GM18507 (cell line): Measurements from ENCODE around the gene SELP.
A peak's percentile ranks its signal among the peaks of the same experiment; 100 is the strongest.

Experiments used
- DNase-seq: peaks from one replicate; pipeline ENCODE4 v3.0.0; 2011; ENCODE audit warnings: low read depth; ENCODE audit not compliant: insufficient read length; ENCODE audit errors: extremely low spot score
- FAIRE-seq: peaks from 2 replicates; lab custom pipeline; 2011; peaks lifted over from hg19 to GRCh38; lab: Jason Lieb, UNC

The SELP gene

GRCh38 chr1:169584483-169585144 is 45.3 kb downstream of the SELP start:
- DNase-seq (no peak), FAIRE-seq (no peak)

GRCh38 chr1:169577981-169578738 is 51.8 kb downstream of the SELP start:
- DNase-seq: no peak
- no peak for FAIRE-seq

GRCh38 chr1:169576935-169577331 is 53.0 kb downstream of the SELP start:
- FAIRE-seq: no peak
- DNase-seq: no peak

GRCh38 chr1:169576241-169576934 is 53.5 kb downstream of the SELP start:
- DNase-seq (no peak), FAIRE-seq (no peak)

DNA sequence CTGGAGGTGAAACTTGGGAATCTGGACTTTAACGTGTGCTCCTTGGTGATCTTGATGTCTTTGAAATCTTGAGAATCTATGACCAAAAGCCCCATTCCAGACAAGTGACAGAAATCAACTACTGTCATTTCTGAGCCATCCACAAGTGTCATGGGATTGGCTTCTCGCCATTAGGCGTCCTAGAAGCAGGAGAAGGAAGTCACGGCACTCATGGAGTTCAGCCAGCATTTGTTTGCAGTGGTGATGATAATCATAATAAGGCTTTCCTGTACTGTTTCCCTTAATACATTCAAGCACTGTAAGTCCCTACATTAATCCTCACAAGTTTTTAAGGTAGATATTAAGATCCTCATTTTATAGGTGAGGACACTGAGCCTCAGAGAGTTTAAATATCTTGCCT is 55.6 kb downstream of the SELP start:
- DNase-seq (no peak), FAIRE-seq (no peak)

DNA sequence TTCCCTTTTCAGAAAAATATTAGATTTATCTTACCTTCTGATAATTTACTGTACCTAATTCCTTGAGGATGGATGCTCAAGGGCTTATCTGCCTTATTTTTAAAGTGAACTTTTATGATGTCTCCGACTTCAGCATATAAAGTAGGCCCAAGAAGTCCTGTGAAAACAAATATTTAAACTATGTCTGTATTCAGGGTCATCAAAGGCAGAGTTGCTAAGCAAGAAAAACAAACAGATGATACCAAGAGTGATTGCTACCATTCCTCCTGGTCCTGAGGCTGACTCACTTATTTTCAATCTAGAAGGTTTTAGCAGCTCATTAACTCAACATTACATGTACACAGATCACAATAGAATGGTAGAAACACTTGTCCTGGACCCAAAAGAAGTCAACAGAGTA is 57.7 kb downstream of the SELP start:
- FAIRE-seq (no peak), DNase-seq (no peak)

DNA sequence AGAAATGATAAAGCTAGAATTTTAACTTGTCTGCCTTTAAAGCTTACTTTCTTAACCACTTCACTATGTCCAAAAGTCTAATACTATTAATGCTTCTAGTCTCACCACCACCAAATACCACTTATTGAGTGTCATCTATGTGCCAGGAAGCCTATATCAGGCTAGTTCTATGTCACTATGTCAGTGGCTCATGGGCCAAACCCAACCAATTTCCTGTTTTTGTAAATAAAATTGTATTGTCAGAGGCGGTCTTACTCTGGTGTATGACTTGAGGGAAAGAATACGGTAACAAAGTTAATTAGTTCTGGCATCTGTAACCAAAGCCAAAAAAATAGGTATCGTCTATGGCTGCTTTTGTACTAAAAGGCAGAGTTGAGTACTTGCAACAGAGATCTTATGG is 58.5 kb downstream of the SELP start:
- FAIRE-seq (no peak), DNase-seq (no peak)

DNA sequence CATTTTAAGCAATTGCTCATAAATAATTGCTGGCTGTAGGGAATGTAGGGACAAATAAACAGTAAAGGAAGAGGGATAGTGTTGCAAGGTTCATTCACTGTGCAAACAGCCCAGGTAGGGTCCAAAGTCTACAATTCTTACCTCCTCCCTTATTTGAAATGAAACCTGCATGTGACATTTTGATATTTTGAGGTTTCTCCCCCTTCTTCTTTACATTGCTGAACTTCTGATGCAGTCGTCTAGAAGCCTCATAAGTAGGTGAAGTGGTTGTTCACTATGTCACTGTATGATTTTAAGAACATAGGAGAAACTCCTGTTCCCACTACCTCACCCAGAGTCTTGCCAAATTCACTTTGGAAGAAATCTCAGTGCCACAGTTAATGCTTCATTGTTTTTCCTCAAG is 59.8 kb downstream of the SELP start:
- DNase-seq: no peak
- no peak for FAIRE-seq

DNA sequence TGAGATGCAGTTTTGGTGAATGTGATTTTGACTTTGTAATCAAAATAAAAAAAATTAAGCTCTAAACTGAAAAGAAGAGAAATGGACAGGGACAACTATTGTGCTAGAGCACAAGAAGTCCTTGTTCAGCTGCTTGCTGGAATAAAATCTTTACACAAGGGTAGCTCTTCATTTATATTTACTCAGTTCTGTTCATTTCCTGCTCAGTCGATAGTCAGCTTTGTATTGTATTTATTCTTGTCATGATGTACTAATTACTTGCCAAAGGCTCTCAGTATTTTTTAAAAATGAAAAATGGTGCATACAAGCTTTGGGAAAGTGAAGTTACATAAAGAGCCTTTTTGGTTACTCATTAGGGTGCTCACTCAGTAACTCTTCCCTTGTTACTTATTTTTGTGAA is 61.4 kb downstream of the SELP start:
- FAIRE-seq (no peak), DNase-seq (no peak)

- FAIRE-seq (no peak), DNase-seq (no peak)
Observed at GRCh38 chr1:169565335-169566271, 64.3 kb downstream of the SELP start.

DNA sequence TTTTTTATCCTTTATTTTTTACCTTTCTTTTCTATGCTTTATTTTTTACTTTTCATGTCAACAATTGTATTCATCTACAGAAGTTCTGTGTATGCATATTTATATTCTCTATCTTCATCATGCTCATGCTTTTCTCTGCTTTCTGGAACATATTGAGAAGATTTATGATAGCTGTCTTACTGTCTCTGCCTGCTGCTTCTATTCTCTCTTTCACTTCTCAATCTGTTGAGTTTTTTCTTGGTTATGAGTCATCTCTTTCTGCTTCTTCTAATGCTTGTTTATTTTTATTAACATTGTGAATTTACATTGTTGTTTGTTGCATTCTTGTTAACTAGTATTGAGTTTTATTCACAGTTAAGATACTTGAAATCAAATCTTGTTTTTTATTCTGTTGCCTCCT is 66.3 kb downstream of the SELP start:
- FAIRE-seq (no peak), DNase-seq (no peak)

DNA sequence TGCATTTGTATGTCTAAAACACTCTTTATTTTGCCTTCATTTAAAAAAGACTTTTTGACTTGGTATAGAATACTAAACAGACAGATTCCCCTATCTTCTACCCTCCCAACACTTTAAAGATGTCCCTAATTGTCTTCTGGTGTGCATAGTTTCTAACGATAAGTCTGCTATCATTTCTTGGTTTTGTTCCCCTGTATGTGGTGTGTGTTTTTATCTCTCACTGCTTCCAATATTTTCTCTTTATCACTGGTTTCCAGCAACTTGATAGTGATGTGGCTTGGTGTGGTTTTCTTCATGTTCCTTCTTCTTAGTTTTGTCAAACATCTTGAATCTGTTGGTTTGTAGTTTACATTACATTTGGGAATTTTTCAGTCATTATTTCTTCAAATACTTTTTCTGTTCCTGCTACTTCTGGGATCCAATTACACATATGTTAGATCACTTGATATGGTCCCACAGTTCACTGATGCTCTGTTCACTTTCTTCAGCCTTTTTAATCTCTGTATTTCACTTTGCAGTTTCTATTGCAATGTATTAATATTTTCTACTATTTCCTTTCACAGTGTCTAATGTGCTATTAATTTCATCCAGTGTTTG is 66.8 kb downstream of the SELP start:
- FAIRE-seq (no peak), DNase-seq (no peak)

- FAIRE-seq (no peak), DNase-seq (no peak)
Observed at GRCh38 chr1:169561692-169562091, 68.2 kb downstream of the SELP start.

GRCh38 chr1:169557131-169557530 is 72.8 kb downstream of the SELP start:
- FAIRE-seq (no peak), DNase-seq (no peak)

DNA sequence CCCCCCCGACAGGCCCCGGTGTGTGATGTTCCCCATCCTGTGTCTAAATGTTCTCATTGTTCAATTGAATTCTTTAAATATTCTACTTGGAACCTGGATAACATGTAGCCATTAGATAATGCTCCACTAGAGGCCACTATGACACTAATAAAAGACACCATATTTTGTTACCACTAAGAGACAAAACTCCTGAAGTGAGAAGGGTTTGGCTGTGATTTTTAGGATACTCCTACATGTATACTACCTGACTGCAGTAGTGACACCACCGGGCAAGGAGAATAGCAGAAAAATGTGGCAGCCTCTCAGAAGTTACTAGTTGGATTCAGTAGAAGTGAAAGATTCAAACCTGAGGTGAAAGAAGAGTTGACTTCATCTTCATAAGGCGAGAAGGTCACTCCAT is 79.6 kb downstream of the SELP start:
- FAIRE-seq (peak; percentile 77), DNase-seq (peak; percentile 3)

DNA sequence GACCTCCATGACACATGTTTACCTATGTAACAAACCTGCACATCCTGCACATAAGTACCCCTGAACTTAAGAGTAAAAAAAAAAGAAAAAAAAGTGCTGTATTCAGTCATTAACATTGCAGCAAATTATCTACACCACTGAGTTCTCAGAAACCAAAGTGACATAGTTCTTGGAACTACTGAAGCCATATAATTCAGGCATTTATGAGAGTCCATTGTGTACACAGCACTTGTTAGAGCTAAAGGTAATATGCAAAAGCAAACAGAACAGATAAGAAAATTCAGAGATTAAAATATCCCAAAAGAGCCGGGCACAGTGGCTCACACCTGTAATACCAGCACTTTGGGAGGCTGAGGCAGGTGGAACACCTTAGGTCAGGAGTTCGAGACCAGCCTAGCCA is 81.6 kb downstream of the SELP start:
- FAIRE-seq (no peak), DNase-seq (no peak)

GRCh38 chr1:169546087-169546995 is 83.6 kb downstream of the SELP start:
- peak; percentile 91 for FAIRE-seq
- DNase-seq: peak; percentile 5

GRCh38 chr1:169545472-169545871 is 84.5 kb downstream of the SELP start:
- FAIRE-seq: no peak
- DNase-seq: no peak
